Activated CD4-positive, alpha-beta memory T cell treated with anti-CD3 and anti-CD28 coated beads for 36 hours (primary cell): ENCODE measurements around the gene CATSPERD. TPM values are rescaled to one million over a fixed set of nuclear protein-coding genes. Genes with fewer than 3 reads are reported as not detected.

Experiments
- CTCF ChIA-PET: fragments of 350-600 bp; sonication (Branson Sonifier 250); formaldehyde crosslinking; loops from one replicate; lab custom pipeline; 2021; ENCODE audit warnings: antibody characterized with exemption, inconsistent platforms; lab: Charles Lee
- POLR2A ChIA-PET: fragments of 350-600 bp; sonication (Branson Sonifier 250); formaldehyde crosslinking; loops from one replicate; lab custom pipeline; 2021; ENCODE audit warnings: antibody characterized with exemption; lab: Charles Lee
- DNase-seq: peaks from one replicate; pipeline ENCODE4 v3.0.0-alpha.2; 2020
- H3K27ac Mint-ChIP-seq: one replicate; pipeline ENCODE4 v1.8.0; 2021; ENCODE audit warnings: mixed read lengths
- H3K27me3 Mint-ChIP-seq: one replicate; pipeline ENCODE4 v1.8.0; 2021; ENCODE audit warnings: mixed read lengths
- H3K36me3 Mint-ChIP-seq: one replicate; pipeline ENCODE4 v1.8.0; 2021; ENCODE audit warnings: mixed read lengths
- H3K4me1 Mint-ChIP-seq: one replicate; pipeline ENCODE4 v1.8.0; 2021; ENCODE audit warnings: low read depth, mixed read lengths
- H3K4me3 Mint-ChIP-seq: one replicate; pipeline ENCODE4 v1.8.0; 2021; ENCODE audit warnings: mild to moderate bottlenecking, mixed read lengths
- H3K9me3 Mint-ChIP-seq: one replicate; pipeline ENCODE4 v1.8.0; 2021; ENCODE audit warnings: mixed read lengths
- intact Hi-C: fragments of 100-400 bp; cut with micrococcal nuclease; formaldehyde crosslinking; loops from one replicate; pipeline ENCODE4 v1.15.1; 2023
- total RNA-seq, 2 experiments: library from RNA; stranded (reverse); gene quantifications; one replicate each; pipeline ENCODE4 v1.2.3, GENCODE V29; 2021

The CATSPERD gene
- total RNA-seq, 2 experiments from 2014 or later = not detected

GRCh38 chr19:5805462-5806132 lies 85.2 kb downstream of the CATSPERD start:
- Mint-ChIP-seq H3K27ac (no peak overlapping the region), H3K36me3 (no peaks in the 10 kb centered on the region), H3K9me3 (no peaks in the 10 kb centered on the region), H3K27me3 (peaks cover 18% of the 10 kb centered on the region), H3K4me3 (peak overlapping the region; percentile 50), H3K4me1 (peaks cover 21% of the 10 kb centered on the region)
- intact Hi-C loops = loop anchor here (2.0 kb wide), 1 partner anchor 23 kb away; no protein-coding TSS in a partner anchor
- peak; percentile 73 for DNase-seq
- CTCF ChIA-PET = interaction anchor here (1.6 kb wide), 1 partner anchor 11 kb away, joined by 4 read pairs; no protein-coding TSS in a partner anchor
- POLR2A ChIA-PET = no interaction called here

- ChIA-PET CTCF (interaction anchor here (1.0 to 1.6 kb wide), 3 partner anchors 12 to 216 kb away, joined by 4 to 10 read pairs (median 4); no protein-coding TSS in a partner anchor), POLR2A (interaction anchor here (1.1 kb wide), 1 partner anchor 115 kb away, joined by 3 read pairs; no protein-coding TSS in a partner anchor)
- intact Hi-C loops = no loop called here
- Mint-ChIP-seq H3K4me3 (no peak overlapping the region), H3K27me3 (peaks cover 14% of the 10 kb centered on the region), H3K36me3 (no peaks in the 10 kb centered on the region), H3K27ac (no peak overlapping the region), H3K9me3 (no peaks in the 10 kb centered on the region), H3K4me1 (peaks cover 21% of the 10 kb centered on the region)
- DNase-seq = no peak
Observed at GRCh38 chr19:5806133-5806489, 85.7 kb downstream of the CATSPERD start.

- Mint-ChIP-seq H3K27ac (no peak overlapping the region), H3K9me3 (no peaks in the 10 kb centered on the region), H3K4me1 (peaks cover 19% of the 10 kb centered on the region), H3K36me3 (no peaks in the 10 kb centered on the region), H3K27me3 (peaks cover 10% of the 10 kb centered on the region), H3K4me3 (no peak overlapping the region)
- DNase-seq = no peak
- CTCF ChIA-PET = interaction anchor here (1.0 to 1.6 kb wide), 3 partner anchors 13 to 216 kb away, joined by 4 to 10 read pairs (median 4); no protein-coding TSS in a partner anchor
- POLR2A ChIA-PET = interaction anchor here (1.1 kb wide), 1 partner anchor 116 kb away, joined by 3 read pairs; no protein-coding TSS in a partner anchor
- intact Hi-C loops = no loop called here
Observed at GRCh38 chr19:5806905-5807304, 86.5 kb downstream of the CATSPERD start.

GRCh38 chr19:5808120-5808816 lies 87.8 kb downstream of the CATSPERD start:
- ChIA-PET CTCF (interaction anchor here (1.0 to 1.7 kb wide), 4 partner anchors 14 to 215 kb away, joined by 3 to 5 read pairs (median 4); no protein-coding TSS in a partner anchor), POLR2A (interaction anchor here (0.6 kb wide), 1 partner anchor 186 kb away, joined by 5 read pairs; the partner anchor contains the start of gene SAFB2)
- intact Hi-C loops = no loop called here
- Mint-ChIP-seq H3K27ac (no peak overlapping the region), H3K4me3 (no peak overlapping the region), H3K9me3 (no peaks in the 10 kb centered on the region), H3K4me1 (peaks cover 12% of the 10 kb centered on the region), H3K36me3 (no peaks in the 10 kb centered on the region), H3K27me3 (peaks cover 4% of the 10 kb centered on the region)
- no peak for DNase-seq

GRCh38 chr19:5809053-5809452 lies 88.6 kb downstream of the CATSPERD start:
- Mint-ChIP-seq H3K4me1 (peaks cover 6% of the 10 kb centered on the region), H3K27me3 (peaks cover 4% of the 10 kb centered on the region), H3K9me3 (no peaks in the 10 kb centered on the region), H3K27ac (no peak overlapping the region), H3K4me3 (no peak overlapping the region), H3K36me3 (no peaks in the 10 kb centered on the region)
- DNase-seq = no peak
- POLR2A ChIA-PET = interaction anchor here (0.6 kb wide), 1 partner anchor 187 kb away, joined by 5 read pairs; the partner anchor contains the start of gene SAFB2
- CTCF ChIA-PET = interaction anchor here (1.4 to 1.7 kb wide), 3 partner anchors 15 to 214 kb away, joined by 4 to 5 read pairs (median 4); no protein-coding TSS in a partner anchor
- intact Hi-C loops = no loop called here

- no peak overlapping the region for H3K4me3 Mint-ChIP-seq
- POLR2A ChIA-PET = no interaction called here
- CTCF ChIA-PET = interaction anchor here (1.4 kb wide), 2 partner anchors 15 to 214 kb away, joined by 4 read pairs; no protein-coding TSS in a partner anchor
- H3K36me3 Mint-ChIP-seq = no peaks in the 10 kb centered on the region
- peaks cover 2% of the 10 kb centered on the region for H3K27me3 Mint-ChIP-seq
- no peak for DNase-seq
- intact Hi-C loops = no loop called here
- H3K9me3 Mint-ChIP-seq = no peaks in the 10 kb centered on the region
- no peak overlapping the region for H3K27ac Mint-ChIP-seq
- H3K4me1 Mint-ChIP-seq = peaks cover 2% of the 10 kb centered on the region
Observed at GRCh38 chr19:5809469-5809868, 89.0 kb downstream of the CATSPERD start.

GRCh38 chr19:5811117-5811516 lies 90.7 kb downstream of the CATSPERD start:
- ChIA-PET CTCF (no interaction called here), POLR2A (no interaction called here)
- H3K9me3 Mint-ChIP-seq = no peaks in the 10 kb centered on the region
- intact Hi-C loops = no loop called here
- H3K4me3 Mint-ChIP-seq = no peak overlapping the region
- H3K27me3 Mint-ChIP-seq = no peaks in the 10 kb centered on the region
- no peak for DNase-seq
- H3K27ac Mint-ChIP-seq = no peak overlapping the region
- H3K4me1 Mint-ChIP-seq = no peaks in the 10 kb centered on the region
- no peaks in the 10 kb centered on the region for H3K36me3 Mint-ChIP-seq

- ChIA-PET CTCF (interaction anchor here (1.4 kb wide), 1 partner anchor 10 kb away, joined by 6 read pairs; the partner anchor contains the start of gene NRTN), POLR2A (no interaction called here)
- H3K9me3 Mint-ChIP-seq = no peaks in the 10 kb centered on the region
- intact Hi-C loops = no loop called here
- no peak overlapping the region for H3K27ac Mint-ChIP-seq
- no peaks in the 10 kb centered on the region for H3K4me1 Mint-ChIP-seq
- no peak for DNase-seq
- no peaks in the 10 kb centered on the region for H3K36me3 Mint-ChIP-seq
- no peaks in the 10 kb centered on the region for H3K27me3 Mint-ChIP-seq
- no peak overlapping the region for H3K4me3 Mint-ChIP-seq
Observed at GRCh38 chr19:5814123-5814851, 93.8 kb downstream of the CATSPERD start.

GRCh38 chr19:5814852-5815246 lies 94.4 kb downstream of the CATSPERD start:
- no peaks in the 10 kb centered on the region for H3K4me1 Mint-ChIP-seq
- DNase-seq = no peak
- ChIA-PET POLR2A (no interaction called here), CTCF (no interaction called here)
- H3K9me3 Mint-ChIP-seq = no peaks in the 10 kb centered on the region
- H3K27me3 Mint-ChIP-seq = no peaks in the 10 kb centered on the region
- H3K36me3 Mint-ChIP-seq = no peaks in the 10 kb centered on the region
- no peak overlapping the region for H3K4me3 Mint-ChIP-seq
- H3K27ac Mint-ChIP-seq = no peak overlapping the region
- intact Hi-C loops = no loop called here

- DNase-seq = no peak
- Mint-ChIP-seq H3K27me3 (no peaks in the 10 kb centered on the region), H3K4me1 (no peaks in the 10 kb centered on the region), H3K9me3 (no peaks in the 10 kb centered on the region), H3K4me3 (no peak overlapping the region), H3K36me3 (no peaks in the 10 kb centered on the region), H3K27ac (no peak overlapping the region)
- POLR2A ChIA-PET = no interaction called here
- CTCF ChIA-PET = interaction anchor here (0.7 to 1.7 kb wide), 2 partner anchors 13 to 205 kb away, joined by 3 to 5 read pairs; no protein-coding TSS in a partner anchor
- intact Hi-C loops = no loop called here
Observed at GRCh38 chr19:5817218-5817617, 96.8 kb downstream of the CATSPERD start.

GRCh38 chr19:5818594-5818993 lies 98.2 kb downstream of the CATSPERD start:
- ChIA-PET CTCF (interaction anchor here (1.7 kb wide), 1 partner anchor 15 kb away, joined by 5 read pairs; no protein-coding TSS in a partner anchor), POLR2A (no interaction called here)
- H3K27me3 Mint-ChIP-seq = no peaks in the 10 kb centered on the region
- intact Hi-C loops = no loop called here
- H3K4me1 Mint-ChIP-seq = no peaks in the 10 kb centered on the region
- no peak overlapping the region for H3K4me3 Mint-ChIP-seq
- no peak for DNase-seq
- no peaks in the 10 kb centered on the region for H3K9me3 Mint-ChIP-seq
- no peaks in the 10 kb centered on the region for H3K36me3 Mint-ChIP-seq
- no peak overlapping the region for H3K27ac Mint-ChIP-seq
